ENCODE data around the gene ITPA. TPM values are rescaled to one million over a fixed set of nuclear protein-coding genes. Genes with fewer than 3 reads are reported as not detected.
A peak's percentile ranks its signal among the peaks of the same experiment; 100 is the strongest.

ITPA gene
- total RNA-seq, 4 donors from 2014 or later = 35.7 to 76.7 (median 51.8) TPM

DNA sequence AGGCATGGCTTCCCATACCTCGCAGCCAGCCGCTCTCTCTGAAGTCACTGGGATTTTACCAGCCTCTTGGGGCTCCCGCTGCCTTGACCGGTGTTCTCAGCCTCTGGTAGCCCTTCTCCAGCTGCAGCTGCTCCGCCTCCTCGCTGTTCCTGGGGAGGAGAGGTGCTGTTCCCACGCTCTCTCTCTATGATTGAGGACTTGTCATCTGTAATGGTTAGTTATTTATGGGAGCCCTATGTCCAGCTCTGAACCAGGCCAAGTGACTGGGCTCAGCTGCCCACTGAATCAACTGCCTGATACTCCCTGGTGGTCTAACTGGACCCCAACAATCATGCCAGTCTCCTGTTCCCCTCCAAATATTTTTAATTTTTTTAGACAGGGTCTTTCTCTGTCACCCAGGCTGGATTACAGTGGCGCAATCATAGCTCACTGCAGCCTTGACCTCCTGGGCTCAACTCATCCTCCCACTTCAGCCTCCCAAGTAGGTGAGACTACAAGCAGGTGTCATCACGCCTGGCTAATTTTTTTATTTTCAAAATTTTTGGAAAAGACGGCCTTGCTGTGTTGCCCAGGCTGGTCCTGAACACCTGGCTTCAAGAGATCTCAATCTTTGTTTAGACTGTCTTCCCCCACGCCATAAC lies 34.5 kb downstream of the ITPA start:
- TF ChIP-seq, protein P1, sequence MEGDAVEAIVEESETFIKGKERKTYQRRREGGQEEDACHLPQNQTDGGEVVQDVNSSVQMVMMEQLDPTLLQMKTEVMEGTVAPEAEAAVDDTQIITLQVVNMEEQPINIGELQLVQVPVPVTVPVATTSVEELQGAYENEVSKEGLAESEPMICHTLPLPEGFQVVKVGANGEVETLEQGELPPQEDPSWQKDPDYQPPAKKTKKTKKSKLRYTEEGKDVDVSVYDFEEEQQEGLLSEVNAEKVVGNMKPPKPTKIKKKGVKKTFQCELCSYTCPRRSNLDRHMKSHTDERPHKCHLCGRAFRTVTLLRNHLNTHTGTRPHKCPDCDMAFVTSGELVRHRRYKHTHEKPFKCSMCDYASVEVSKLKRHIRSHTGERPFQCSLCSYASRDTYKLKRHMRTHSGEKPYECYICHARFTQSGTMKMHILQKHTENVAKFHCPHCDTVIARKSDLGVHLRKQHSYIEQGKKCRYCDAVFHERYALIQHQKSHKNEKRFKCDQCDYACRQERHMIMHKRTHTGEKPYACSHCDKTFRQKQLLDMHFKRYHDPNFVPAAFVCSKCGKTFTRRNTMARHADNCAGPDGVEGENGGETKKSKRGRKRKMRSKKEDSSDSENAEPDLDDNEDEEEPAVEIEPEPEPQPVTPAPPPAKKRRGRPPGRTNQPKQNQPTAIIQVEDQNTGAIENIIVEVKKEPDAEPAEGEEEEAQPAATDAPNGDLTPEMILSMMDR (IDR thresholded peaks at IDR 0.05) = no peak
- TF ChIP-seq POLR2A (IDR thresholded peaks at IDR 0.05) = no peak
- Histone ChIP-seq H3K27me3 (peaks cover 0 to 7% of the 10 kb centered on the region in 2 donors), H3K4me1 (peaks cover 0 to 20% (median 7%) of the 10 kb centered on the region in 4 donors), H3K36me3 (no peaks in the 10 kb centered on the region), H3K9me3 (no peaks in the 10 kb centered on the region), H3K4me3 (no peak overlapping the region), H3K27ac (no peak overlapping the region)
- DNase-seq = peak in 1 of 3 donors; percentile 37

DNA sequence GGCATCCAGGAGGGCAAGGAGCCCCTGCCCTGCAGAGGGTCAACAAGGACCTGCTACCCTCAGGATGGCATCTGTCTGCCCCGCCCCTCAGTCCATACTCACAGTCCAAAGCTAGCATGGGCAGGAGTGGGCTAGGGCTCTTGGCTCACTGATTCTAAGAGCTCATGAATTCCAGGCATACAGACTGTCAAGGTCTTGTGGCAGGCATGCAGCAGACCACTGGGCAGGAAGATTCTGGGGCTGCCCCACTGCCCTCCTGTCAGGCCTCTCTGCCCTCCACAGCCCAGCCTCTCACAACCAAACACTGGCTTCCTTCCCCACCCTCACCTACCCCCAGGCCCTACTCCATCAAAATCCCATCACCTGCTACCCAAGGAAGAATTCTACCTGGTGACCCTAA lies 35.3 kb downstream of the ITPA start:
- peaks cover 0 to 7% of the 10 kb centered on the region in 2 donors for H3K27me3 ChIP-seq
- H3K27ac ChIP-seq = no peak overlapping the region
- TF ChIP-seq, protein P1 (IDR thresholded peaks at IDR 0.05) = no peak
- TF ChIP-seq POLR2A (IDR thresholded peaks at IDR 0.05) = no peak
- no peak overlapping the region for H3K4me3 ChIP-seq
- H3K4me1 ChIP-seq = peaks cover 0 to 17% (median 10%) of the 10 kb centered on the region in 4 donors
- no peak for DNase-seq
- H3K36me3 ChIP-seq = no peaks in the 10 kb centered on the region
- no peaks in the 10 kb centered on the region for H3K9me3 ChIP-seq

DNA sequence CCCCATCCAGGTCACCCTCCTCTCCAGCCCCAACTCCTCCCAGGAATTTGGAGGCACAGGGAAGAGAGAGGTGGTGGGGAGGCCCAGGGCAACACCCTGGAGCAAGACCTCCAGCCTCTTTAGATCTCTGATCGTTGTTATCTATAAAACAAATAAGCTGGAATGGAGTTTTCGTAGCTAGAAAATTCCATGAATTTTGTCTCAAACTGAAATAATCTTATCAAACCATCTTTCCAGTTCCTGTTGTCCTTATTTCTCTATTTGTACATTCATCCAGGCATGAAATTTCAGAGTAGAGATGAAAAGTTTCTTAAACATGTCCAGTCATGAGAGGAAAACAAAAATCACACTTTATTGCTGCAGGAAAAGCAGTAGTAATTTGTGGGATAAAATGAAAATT lies 35.9 kb downstream of the ITPA start:
- Histone ChIP-seq H3K27me3 (peaks cover 0 to 2% of the 10 kb centered on the region in 2 donors), H3K4me1 (peaks cover 0 to 12% (median 8%) of the 10 kb centered on the region in 4 donors), H3K27ac (no peak overlapping the region), H3K36me3 (no peaks in the 10 kb centered on the region), H3K9me3 (no peaks in the 10 kb centered on the region), H3K4me3 (no peak overlapping the region)
- DNase-seq = no peak
- TF ChIP-seq, protein P1 (IDR thresholded peaks at IDR 0.05) = no peak
- no peak for TF ChIP-seq POLR2A (IDR thresholded peaks at IDR 0.05)

DNA sequence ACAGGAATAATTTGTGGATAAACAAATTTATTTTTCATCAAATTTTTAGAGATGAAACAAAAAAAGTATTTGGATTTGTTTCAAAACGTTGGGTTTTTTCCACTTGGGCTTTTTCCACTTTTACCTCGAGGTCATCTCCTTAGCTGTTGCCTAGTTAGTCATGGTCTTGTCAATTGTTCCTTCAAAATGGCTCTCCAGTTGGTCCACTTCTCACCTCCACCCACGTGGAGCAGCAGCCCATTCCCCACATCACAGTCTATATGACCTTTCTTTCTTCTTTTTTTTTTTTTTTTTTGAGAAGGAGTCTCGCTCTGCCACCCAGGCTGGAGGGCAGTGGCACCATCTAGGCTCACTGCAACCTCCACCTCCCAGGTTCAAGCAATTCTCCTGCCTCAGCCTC lies 36.4 kb downstream of the ITPA start:
- H3K4me3 ChIP-seq = no peak overlapping the region
- no peak for DNase-seq
- no peak overlapping the region for H3K27ac ChIP-seq
- peaks cover 0 to 11% (median 8%) of the 10 kb centered on the region in 4 donors for H3K4me1 ChIP-seq
- TF ChIP-seq, protein P1 (IDR thresholded peaks at IDR 0.05) = no peak
- no peak for TF ChIP-seq POLR2A (IDR thresholded peaks at IDR 0.05)
- no peaks in the 10 kb centered on the region for H3K36me3 ChIP-seq
- no peaks in the 10 kb centered on the region for H3K9me3 ChIP-seq
- no peaks in the 10 kb centered on the region for H3K27me3 ChIP-seq

DNA sequence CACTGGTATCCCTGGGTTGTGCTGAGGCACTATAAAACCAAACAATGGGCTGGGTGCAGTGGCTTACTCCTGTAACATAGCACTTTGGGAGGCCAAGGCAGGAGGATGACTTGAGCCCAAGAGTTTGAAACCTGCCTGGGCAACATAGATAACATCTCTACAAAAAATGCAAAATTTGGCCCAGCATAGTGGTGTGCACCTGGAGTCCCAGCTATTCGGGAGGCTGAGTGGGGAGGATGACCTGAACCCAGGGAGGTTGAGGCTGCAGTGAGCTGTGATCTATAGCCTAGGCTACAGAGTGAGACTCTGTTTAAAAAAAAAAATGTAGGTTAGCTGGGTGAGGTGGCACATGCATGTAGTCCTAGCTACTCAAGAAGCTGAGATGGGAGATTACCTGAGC lies 37.4 kb downstream of the ITPA start:
- no peak for DNase-seq
- no peak for TF ChIP-seq POLR2A (IDR thresholded peaks at IDR 0.05)
- TF ChIP-seq, protein P1 (IDR thresholded peaks at IDR 0.05) = no peak
- Histone ChIP-seq H3K4me3 (no peak overlapping the region), H3K27me3 (no peaks in the 10 kb centered on the region), H3K36me3 (no peaks in the 10 kb centered on the region), H3K9me3 (no peaks in the 10 kb centered on the region), H3K4me1 (peaks cover 0 to 11% (median 8%) of the 10 kb centered on the region in 4 donors), H3K27ac (no peak overlapping the region)
